Measurements from ENCODE around the gene RNF114. TPM values are rescaled to one million over a fixed set of nuclear protein-coding genes. Genes with fewer than 3 reads are reported as not detected.

The RNF114 gene
- total RNA-seq, 1 experiment from 2014 or later: 88.1 TPM

DNA sequence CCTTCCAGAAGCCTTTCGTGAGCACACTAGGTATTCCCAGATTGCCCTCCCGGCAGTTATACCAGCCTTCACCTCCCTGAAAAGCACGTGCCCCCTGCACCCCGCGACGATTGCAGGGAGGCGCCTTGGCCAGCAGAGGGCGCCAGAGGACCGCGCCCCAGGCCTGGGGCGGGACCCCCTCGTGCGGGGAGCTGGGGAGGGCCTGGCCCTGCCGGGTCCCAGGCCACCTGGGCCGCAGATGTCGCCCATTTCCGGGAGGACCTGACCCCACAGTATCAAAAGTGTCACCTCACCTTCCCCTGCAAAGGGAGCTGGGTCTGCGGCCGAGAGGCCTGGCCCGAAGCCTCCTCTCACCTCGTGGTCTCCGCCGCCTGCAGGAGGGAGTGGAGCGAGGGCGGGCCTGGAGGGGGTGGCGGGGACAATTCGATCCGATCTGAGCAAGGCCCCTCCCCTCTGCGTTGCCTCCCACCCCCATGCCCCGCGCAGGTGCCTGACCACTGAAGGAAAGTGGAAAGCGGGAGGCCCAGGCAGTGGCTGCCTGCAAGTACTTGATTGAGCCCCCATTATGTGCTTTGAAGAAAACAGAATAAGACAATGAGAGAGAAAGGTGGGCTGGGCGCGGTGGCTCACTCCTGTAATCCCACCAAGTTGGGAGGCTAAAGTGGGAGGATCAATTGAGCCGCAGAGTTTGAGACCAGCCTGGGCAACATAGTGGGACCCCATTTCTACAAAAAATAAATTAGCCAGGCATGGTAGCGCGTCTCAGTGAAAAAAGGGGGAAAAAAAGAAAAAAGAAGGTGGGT, 43.0 kb downstream of the RNF114 start (continued):
- TF ChIP-seq JAZF1 (CRISPR knock-in tag; IDR thresholded peaks at IDR 0.05) (no peak), ZNF317 (CRISPR knock-in tag; IDR thresholded peaks at IDR 0.05; ENCODE audit: borderline replicate concordance, low read depth) (no peak), FOXK1 (CRISPR knock-in tag; IDR thresholded peaks at IDR 0.05) (no peak; the same call in 1 of the 2 replicates), RORB (CRISPR knock-in tag; IDR thresholded peaks at IDR 0.05) (no peak), ZNF219 (CRISPR knock-in tag; IDR thresholded peaks at IDR 0.05; ENCODE audit: borderline replicate concordance) (no peak), NFATC4 (CRISPR knock-in tag; IDR thresholded peaks at IDR 0.05) (no peak)

DNA sequence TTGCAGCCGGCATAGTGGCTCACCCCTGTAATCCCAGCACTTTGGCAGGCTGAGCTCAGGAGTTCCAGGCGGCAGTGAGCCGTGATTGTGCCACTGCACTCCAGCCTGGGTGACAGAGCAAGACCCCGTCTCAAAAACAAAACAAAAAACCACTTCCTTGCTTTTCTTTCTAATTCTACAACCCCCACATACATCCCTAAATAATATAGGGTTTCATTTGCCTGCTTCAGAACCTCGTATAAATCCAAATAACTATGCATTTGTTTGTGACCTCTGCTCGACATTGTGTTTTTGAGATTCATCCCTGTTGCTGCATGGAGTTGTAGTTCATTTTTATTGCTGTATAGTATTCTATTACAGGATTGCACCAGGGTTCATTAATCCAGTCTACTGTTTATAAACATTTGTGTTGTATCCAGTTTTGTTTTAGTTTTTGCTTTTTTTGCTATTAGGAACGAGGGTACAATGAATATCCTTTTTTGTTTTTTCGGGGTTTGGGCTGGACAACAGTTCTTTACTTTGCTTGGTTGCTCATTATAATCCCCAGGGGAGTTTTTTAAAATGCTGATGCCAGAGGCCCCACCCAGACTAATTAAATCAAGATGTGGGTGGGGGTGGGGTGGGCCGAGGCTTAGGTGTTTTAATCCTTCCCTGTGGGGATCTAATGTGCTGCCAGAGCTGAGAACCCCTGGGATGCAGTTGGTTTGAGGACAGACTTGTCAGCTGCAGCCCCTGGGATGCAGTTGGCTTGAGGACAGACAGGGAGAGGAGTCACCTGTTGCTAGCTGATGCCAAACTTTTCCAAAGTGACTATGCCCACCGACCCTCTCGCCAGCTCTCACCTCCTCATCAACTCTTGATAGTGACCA, 44.2 kb downstream of the RNF114 start:
- TF ChIP-seq FOXP1 (CRISPR knock-in tag; IDR thresholded peaks at IDR 0.05; ENCODE audit: borderline replicate concordance) (no peak), ZNF232 (CRISPR knock-in tag; IDR thresholded peaks at IDR 0.05) (no peak), ZNF121 (CRISPR knock-in tag; IDR thresholded peaks at IDR 0.05) (no peak), ZNF263 (CRISPR knock-in tag; IDR thresholded peaks at IDR 0.05; ENCODE audit: low read depth) (no peak), MYBL2 (CRISPR knock-in tag; IDR thresholded peaks at IDR 0.05) (no peak), NFE2L1 (CRISPR knock-in tag; IDR thresholded peaks at IDR 0.05) (no peak), TCF7 (CRISPR knock-in tag; IDR thresholded peaks at IDR 0.05; ENCODE audit: low read depth) (no peak)
- TF ChIP-seq, protein P1, sequence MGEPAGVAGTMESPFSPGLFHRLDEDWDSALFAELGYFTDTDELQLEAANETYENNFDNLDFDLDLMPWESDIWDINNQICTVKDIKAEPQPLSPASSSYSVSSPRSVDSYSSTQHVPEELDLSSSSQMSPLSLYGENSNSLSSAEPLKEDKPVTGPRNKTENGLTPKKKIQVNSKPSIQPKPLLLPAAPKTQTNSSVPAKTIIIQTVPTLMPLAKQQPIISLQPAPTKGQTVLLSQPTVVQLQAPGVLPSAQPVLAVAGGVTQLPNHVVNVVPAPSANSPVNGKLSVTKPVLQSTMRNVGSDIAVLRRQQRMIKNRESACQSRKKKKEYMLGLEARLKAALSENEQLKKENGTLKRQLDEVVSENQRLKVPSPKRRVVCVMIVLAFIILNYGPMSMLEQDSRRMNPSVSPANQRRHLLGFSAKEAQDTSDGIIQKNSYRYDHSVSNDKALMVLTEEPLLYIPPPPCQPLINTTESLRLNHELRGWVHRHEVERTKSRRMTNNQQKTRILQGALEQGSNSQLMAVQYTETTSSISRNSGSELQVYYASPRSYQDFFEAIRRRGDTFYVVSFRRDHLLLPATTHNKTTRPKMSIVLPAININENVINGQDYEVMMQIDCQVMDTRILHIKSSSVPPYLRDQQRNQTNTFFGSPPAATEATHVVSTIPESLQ (CRISPR knock-in tag; IDR thresholded peaks at IDR 0.05): no peak
- TF ChIP-seq, protein P2, sequence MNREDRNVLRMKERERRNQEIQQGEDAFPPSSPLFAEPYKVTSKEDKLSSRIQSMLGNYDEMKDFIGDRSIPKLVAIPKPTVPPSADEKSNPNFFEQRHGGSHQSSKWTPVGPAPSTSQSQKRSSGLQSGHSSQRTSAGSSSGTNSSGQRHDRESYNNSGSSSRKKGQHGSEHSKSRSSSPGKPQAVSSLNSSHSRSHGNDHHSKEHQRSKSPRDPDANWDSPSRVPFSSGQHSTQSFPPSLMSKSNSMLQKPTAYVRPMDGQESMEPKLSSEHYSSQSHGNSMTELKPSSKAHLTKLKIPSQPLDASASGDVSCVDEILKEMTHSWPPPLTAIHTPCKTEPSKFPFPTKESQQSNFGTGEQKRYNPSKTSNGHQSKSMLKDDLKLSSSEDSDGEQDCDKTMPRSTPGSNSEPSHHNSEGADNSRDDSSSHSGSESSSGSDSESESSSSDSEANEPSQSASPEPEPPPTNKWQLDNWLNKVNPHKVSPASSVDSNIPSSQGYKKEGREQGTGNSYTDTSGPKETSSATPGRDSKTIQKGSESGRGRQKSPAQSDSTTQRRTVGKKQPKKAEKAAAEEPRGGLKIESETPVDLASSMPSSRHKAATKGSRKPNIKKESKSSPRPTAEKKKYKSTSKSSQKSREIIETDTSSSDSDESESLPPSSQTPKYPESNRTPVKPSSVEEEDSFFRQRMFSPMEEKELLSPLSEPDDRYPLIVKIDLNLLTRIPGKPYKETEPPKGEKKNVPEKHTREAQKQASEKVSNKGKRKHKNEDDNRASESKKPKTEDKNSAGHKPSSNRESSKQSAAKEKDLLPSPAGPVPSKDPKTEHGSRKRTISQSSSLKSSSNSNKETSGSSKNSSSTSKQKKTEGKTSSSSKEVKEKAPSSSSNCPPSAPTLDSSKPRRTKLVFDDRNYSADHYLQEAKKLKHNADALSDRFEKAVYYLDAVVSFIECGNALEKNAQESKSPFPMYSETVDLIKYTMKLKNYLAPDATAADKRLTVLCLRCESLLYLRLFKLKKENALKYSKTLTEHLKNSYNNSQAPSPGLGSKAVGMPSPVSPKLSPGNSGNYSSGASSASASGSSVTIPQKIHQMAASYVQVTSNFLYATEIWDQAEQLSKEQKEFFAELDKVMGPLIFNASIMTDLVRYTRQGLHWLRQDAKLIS (CRISPR knock-in tag; IDR thresholded peaks at IDR 0.05; ENCODE audit: borderline replicate concordance): no peak
- TF ChIP-seq, protein P3, sequence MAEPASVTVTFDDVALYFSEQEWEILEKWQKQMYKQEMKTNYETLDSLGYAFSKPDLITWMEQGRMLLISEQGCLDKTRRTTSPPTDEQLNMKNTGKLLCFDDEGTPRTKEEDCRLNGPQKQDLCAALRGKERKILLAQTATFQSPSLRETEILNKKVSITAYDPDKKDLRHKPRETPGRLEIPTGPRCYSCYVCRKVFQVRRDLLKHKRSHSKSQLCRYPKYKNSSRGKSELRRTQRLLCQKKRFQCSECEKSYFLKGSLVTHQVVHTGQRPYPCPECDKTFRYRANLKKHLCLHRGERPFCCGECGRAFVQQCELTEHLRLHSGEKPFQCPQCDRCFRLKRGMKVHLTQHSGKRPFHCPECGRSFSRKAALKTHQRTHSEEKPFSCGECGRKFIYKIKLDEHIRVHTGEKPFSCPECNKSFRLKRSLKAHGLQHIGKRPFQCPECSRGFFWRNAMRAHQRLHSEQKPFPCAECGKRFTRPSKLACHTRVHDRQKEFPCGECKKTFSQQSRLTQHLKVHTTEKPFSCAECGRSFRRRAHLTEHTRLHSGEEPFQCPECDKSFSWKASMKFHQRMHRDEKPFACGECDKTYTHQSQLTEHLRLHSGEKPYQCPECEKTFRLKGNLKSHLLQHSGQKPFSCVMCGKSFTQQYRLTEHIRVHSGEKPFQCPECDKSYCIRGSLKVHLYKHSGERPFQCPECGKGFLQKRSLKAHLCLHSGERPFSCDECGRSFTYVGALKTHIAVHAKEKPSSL (CRISPR knock-in tag; conservative IDR thresholded peaks at IDR 0.05): no peak
- TF ChIP-seq, protein P4, sequence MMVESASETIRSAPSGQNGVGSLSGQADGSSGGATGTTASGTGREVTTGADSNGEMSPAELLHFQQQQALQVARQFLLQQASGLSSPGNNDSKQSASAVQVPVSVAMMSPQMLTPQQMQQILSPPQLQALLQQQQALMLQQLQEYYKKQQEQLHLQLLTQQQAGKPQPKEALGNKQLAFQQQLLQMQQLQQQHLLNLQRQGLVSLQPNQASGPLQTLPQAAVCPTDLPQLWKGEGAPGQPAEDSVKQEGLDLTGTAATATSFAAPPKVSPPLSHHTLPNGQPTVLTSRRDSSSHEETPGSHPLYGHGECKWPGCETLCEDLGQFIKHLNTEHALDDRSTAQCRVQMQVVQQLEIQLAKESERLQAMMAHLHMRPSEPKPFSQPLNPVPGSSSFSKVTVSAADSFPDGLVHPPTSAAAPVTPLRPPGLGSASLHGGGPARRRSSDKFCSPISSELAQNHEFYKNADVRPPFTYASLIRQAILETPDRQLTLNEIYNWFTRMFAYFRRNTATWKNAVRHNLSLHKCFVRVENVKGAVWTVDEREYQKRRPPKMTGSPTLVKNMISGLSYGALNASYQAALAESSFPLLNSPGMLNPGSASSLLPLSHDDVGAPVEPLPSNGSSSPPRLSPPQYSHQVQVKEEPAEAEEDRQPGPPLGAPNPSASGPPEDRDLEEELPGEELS (CRISPR knock-in tag; IDR thresholded peaks at IDR 0.05): no peak
- Mint-ChIP-seq H3K4me1 (peaks cover 55% of the 10 kb centered on the region), H3K36me3 (no peaks in the 10 kb centered on the region), H3K4me3 (no peak overlapping the region), H3K27me3 (ENCODE audit: low read depth) (peaks cover 34% of the 10 kb centered on the region), H3K9me3 (no peaks in the 10 kb centered on the region), H3K27ac (no peak overlapping the region)
- ChIA-PET CTCF (interaction anchor here (1.1 to 10.5 kb wide), 19 partner anchors 9 to 484 kb away, joined by 3 to 288 read pairs (median 10); partner anchors contain the start of gene RNF114), POLR2A (interaction anchor here (2.3 kb wide), 1 partner anchor 91 kb away, joined by 11 read pairs; no protein-coding TSS in a partner anchor)
- DNase-seq (ENCODE audit: low spot score): no peak
- no peak for ATAC-seq
